GM20000 (cell line): Measurements from ENCODE around the gene LAMB1.

Source experiments
- DNase-seq: peaks from one replicate; pipeline ENCODE4 v3.0.0; 2012; ENCODE audit warnings: low spot score
- CTCF ChIP-seq: IDR thresholded peaks from 2 replicates; pipeline ENCODE4 v1.5.1; 2012; ENCODE audit warnings: mild to moderate bottlenecking, control low read depth; ENCODE audit errors: extremely low read depth, missing control alignments

Gene LAMB1

GRCh38 chr7:108003599-108003935, 606 bp upstream of the LAMB1 start:
- TF ChIP-seq CTCF = no peak
- no peak for DNase-seq

- DNase-seq = no peak
- TF ChIP-seq CTCF = no peak
Observed at GRCh38 chr7:108001764-108002725, 916 bp downstream of the LAMB1 start.

- TF ChIP-seq CTCF = no peak
- no peak for DNase-seq
Observed at GRCh38 chr7:108000875-108001763, 1.8 kb downstream of the LAMB1 start.

GRCh38 chr7:107999779-108000560, 3.0 kb downstream of the LAMB1 start:
- DNase-seq = no peak
- no peak for TF ChIP-seq CTCF

- DNase-seq = no peak
Observed at GRCh38 chr7:107998660-107999480, 4.1 kb downstream of the LAMB1 start.

GRCh38 chr7:107998150-107998549, 4.8 kb downstream of the LAMB1 start:
- no peak for TF ChIP-seq CTCF
- no peak for DNase-seq

More at GRCh38 chr7:107998660-107999480, 4.1 kb downstream of the LAMB1 start:
- no peak for TF ChIP-seq CTCF
